ENCODE data around the gene CSNK2A3.

The CSNK2A3 gene

DNA sequence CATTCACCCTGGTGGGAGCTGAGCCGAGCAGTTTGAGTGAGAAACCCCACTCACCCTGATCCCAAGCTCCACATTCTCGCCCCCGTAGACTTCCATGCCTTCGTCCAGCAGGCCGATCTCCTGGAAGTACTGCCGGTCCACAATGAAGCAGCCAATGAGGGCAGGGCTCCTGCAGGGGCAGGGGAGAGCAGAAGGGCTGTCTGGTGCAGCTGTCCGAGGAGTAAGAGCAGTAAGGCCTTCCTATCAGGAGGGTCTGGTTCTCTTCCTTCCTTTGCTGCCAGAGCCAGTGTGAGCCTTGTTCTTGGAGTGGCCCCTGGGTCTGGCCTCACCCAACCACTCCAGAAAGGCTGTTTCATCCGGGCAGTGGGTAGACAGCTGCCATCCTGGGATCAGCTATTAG is 19.4 kb upstream of the CSNK2A3 start:
- TF ChIP-seq TAF1 (IDR thresholded peaks at IDR 0.05; ENCODE audit: low read depth): no peak
- no peak for TF ChIP-seq TEAD4 (IDR thresholded peaks at IDR 0.05)
- TF ChIP-seq REST (IDR thresholded peaks at IDR 0.05; ENCODE audit: low read depth): no peak
- TF ChIP-seq YY1 (IDR thresholded peaks at IDR 0.05; ENCODE audit: low read depth): no peak
- no peak for TF ChIP-seq FOXM1 (IDR thresholded peaks at IDR 0.05; ENCODE audit: borderline replicate concordance, low read depth)

GRCh38 chr11:11370962-11371303 is 17.9 kb upstream of the CSNK2A3 start:
- no peak for TF ChIP-seq CREB1 (IDR thresholded peaks at IDR 0.05; ENCODE audit: low read depth)

GRCh38 chr11:11370255-11370961 is 17.4 kb upstream of the CSNK2A3 start:
- TF ChIP-seq, protein P1, sequence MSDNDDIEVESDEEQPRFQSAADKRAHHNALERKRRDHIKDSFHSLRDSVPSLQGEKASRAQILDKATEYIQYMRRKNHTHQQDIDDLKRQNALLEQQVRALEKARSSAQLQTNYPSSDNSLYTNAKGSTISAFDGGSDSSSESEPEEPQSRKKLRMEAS (IDR thresholded peaks at IDR 0.05): no peak
- no peak for TF ChIP-seq TEAD4 (IDR thresholded peaks at IDR 0.05)
- no peak for TF ChIP-seq EP300 (IDR thresholded peaks at IDR 0.05; ENCODE audit: borderline replicate concordance)
- no peak for TF ChIP-seq REST (IDR thresholded peaks at IDR 0.05; ENCODE audit: low read depth)
- TF ChIP-seq EGR1 (IDR thresholded peaks at IDR 0.05): no peak
- TF ChIP-seq FOXM1 (IDR thresholded peaks at IDR 0.05; ENCODE audit: borderline replicate concordance, low read depth): no peak
- no peak for TF ChIP-seq YY1 (IDR thresholded peaks at IDR 0.05; ENCODE audit: low read depth)
- no peak for TF ChIP-seq ZBTB7A (IDR thresholded peaks at IDR 0.05; ENCODE audit: low read depth)
- TF ChIP-seq CEBPB (IDR thresholded peaks at IDR 0.05): no peak
- no peak for TF ChIP-seq RAD21 (IDR thresholded peaks at IDR 0.05; ENCODE audit: low read depth)
- TF ChIP-seq, protein P2, sequence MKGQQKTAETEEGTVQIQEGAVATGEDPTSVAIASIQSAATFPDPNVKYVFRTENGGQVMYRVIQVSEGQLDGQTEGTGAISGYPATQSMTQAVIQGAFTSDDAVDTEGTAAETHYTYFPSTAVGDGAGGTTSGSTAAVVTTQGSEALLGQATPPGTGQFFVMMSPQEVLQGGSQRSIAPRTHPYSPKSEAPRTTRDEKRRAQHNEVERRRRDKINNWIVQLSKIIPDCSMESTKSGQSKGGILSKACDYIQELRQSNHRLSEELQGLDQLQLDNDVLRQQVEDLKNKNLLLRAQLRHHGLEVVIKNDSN (IDR thresholded peaks at IDR 0.05): no peak
- TF ChIP-seq NFIC (IDR thresholded peaks at IDR 0.05): no peak

GRCh38 chr11:11366793-11367192 is 13.7 kb upstream of the CSNK2A3 start:
- TF ChIP-seq REST (IDR thresholded peaks at IDR 0.05; ENCODE audit: low read depth) (peak; percentile 85), FOXM1 (IDR thresholded peaks at IDR 0.05; ENCODE audit: borderline replicate concordance, low read depth) (no peak)

- no peak for TF ChIP-seq YY1 (IDR thresholded peaks at IDR 0.05; ENCODE audit: low read depth)
Observed at GRCh38 chr11:11363674-11364073, 10.6 kb upstream of the CSNK2A3 start.

DNA sequence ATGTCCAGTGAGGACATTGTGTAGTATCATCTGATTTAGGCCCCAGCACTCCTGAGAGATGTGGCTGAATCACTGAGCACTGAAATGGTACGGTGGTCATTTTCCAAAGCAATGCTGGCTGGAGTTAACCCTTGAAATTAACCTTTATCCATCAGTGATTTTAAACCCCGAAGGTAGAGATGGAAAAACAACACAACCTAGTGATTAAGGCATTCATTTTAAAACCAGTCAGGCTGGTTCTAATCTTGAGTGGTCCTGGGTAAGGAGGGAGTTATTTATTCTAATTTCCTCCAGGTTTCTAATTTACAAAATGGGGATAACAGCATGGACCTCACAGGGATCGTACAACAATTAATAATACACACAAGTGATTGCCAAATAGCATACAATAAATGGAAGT is 6.6 kb upstream of the CSNK2A3 start:
- TF ChIP-seq YY1 (IDR thresholded peaks at IDR 0.05; ENCODE audit: low read depth): no peak
- TF ChIP-seq EGR1 (IDR thresholded peaks at IDR 0.05): no peak
- TF ChIP-seq, protein P2 (IDR thresholded peaks at IDR 0.05): no peak
- no peak for TF ChIP-seq FOXM1 (IDR thresholded peaks at IDR 0.05; ENCODE audit: borderline replicate concordance, low read depth)
- TF ChIP-seq TCF12 (IDR thresholded peaks at IDR 0.05; ENCODE audit: low read depth): no peak
- TF ChIP-seq ZBTB7A (IDR thresholded peaks at IDR 0.05; ENCODE audit: low read depth): no peak
- no peak for TF ChIP-seq NFIC (IDR thresholded peaks at IDR 0.05)
- no peak for TF ChIP-seq CEBPB (IDR thresholded peaks at IDR 0.05)
- TF ChIP-seq TEAD4 (IDR thresholded peaks at IDR 0.05): no peak
- TF ChIP-seq EP300 (IDR thresholded peaks at IDR 0.05; ENCODE audit: borderline replicate concordance): no peak
- TF ChIP-seq RAD21 (IDR thresholded peaks at IDR 0.05; ENCODE audit: low read depth): no peak
- TF ChIP-seq REST (IDR thresholded peaks at IDR 0.05; ENCODE audit: low read depth): no peak

Measured in Ishikawa (cell line).